Fibroblast of the aortic adventitia (primary cell): Measurements from ENCODE around the gene DENND6B. TPM values are rescaled to one million over a fixed set of nuclear protein-coding genes. Genes with fewer than 3 reads are reported as not detected.
A peak's percentile ranks its signal among the peaks of the same experiment; 100 is the strongest.

Source experiments
- DNase-seq: peaks from one replicate; pipeline ENCODE4 v3.0.0-alpha.2; 2010; ENCODE audit warnings: low read depth
- H3K4me3 ChIP-seq: 2 replicates; pipeline ENCODE4 v1.5.1; 2011; ENCODE audit warnings: low read depth, mild to moderate bottlenecking, control low read depth, low read length, moderate library complexity
- total RNA-seq: library from RNA; depleted of rRNA; stranded (reverse); fragments of >200 nt; gene quantifications from 2 replicates; pipeline ENCODE4 v1.2.3, GENCODE V29; 2012; ENCODE audit warnings: low replicate concordance
- TF ChIP-seq, protein P1 (sequence below): IDR thresholded peaks from 2 replicates; pipeline ENCODE4 v1.5.1; 2011; ENCODE audit warnings: mild to moderate bottlenecking, low read length, control low read depth, inconsistent platforms; ENCODE audit not compliant: insufficient read depth

The DENND6B gene
- total RNA-seq, 1 donor: 4.3 TPM

DNA sequence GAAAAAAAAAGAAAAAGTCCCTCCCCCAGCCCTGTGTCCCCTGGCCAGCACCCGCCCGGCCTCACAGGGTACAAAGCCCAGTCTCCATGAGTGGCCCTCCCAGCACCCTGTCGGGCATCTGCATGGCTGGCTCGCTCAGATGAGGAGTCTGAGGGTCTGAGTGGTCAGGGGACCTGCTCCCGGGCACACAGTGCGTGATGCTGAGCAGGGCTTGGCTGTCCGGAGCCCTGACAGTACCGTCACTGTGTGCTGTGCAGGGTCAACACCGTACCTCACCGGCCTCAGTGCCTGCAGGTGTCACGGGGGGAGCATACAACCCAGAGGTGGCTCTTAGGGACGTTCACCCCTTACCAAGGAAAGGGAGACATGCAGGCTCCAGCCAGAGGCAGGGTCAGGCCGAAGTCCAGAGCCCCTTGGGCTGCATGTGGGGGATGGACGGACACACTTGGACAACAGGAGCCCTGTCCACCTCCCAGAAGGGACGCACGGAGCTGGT, 15.8 kb downstream of the DENND6B start:
- no peak overlapping the region for H3K4me3 ChIP-seq
- no peak for DNase-seq
- TF ChIP-seq, protein P1, sequence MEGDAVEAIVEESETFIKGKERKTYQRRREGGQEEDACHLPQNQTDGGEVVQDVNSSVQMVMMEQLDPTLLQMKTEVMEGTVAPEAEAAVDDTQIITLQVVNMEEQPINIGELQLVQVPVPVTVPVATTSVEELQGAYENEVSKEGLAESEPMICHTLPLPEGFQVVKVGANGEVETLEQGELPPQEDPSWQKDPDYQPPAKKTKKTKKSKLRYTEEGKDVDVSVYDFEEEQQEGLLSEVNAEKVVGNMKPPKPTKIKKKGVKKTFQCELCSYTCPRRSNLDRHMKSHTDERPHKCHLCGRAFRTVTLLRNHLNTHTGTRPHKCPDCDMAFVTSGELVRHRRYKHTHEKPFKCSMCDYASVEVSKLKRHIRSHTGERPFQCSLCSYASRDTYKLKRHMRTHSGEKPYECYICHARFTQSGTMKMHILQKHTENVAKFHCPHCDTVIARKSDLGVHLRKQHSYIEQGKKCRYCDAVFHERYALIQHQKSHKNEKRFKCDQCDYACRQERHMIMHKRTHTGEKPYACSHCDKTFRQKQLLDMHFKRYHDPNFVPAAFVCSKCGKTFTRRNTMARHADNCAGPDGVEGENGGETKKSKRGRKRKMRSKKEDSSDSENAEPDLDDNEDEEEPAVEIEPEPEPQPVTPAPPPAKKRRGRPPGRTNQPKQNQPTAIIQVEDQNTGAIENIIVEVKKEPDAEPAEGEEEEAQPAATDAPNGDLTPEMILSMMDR: no peak

DNA sequence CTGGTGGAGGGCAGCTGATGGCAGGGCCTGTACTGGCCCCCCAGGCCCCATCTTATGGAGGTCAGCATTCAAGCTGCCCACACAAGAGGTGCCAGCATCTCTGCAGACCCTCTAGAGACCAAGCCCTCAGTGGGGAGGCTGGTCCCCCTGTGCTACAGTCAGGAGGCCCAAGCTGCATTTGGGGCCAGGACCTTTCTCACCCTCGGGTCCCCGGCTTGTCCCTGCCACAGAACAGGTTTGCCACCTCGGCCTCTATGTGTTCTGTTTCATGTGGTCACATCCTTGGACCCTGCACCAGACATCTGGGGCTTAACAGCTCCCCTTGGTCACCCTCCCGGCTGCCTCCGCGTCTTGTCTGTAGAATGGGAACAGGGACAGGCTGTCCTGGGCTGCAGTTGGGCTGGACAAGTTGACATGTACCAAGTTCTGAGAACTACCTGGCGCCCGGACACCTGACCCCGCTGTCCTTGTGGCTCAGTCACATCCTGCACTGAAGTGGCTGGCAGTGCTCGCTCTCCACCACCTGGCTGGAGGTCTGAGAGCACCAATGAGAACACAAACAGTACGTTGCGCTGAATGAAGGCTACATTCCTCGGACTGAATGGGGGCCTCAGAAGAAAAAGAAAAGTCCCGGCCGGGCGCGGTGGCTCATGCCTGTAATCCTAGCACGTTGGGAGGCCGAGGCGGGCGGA, 16.6 kb downstream of the DENND6B start:
- H3K4me3 ChIP-seq: no peak overlapping the region
- TF ChIP-seq, protein P1: no peak
- DNase-seq: no peak

DNA sequence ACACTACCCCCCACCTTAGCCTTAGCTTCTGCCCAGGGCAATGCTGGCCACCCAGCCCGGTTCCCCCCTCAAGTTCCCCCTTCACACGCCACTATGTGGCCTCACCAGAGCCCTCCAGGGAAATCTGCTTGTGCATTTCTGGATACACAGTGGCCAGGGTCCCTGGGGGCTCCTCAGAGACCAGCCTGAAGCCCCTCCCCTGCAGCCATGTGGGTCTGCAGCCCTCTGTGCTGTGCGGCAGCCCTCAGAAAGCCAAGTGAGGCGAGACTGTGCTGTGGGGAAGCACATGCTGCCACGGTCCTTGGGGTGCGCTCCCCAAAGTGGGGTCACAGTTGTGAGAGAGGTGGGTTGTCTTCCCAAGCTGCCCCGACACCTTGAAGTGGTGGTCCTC, 17.2 kb downstream of the DENND6B start:
- TF ChIP-seq, protein P1: no peak
- no peak for DNase-seq
- no peak overlapping the region for H3K4me3 ChIP-seq

DNA sequence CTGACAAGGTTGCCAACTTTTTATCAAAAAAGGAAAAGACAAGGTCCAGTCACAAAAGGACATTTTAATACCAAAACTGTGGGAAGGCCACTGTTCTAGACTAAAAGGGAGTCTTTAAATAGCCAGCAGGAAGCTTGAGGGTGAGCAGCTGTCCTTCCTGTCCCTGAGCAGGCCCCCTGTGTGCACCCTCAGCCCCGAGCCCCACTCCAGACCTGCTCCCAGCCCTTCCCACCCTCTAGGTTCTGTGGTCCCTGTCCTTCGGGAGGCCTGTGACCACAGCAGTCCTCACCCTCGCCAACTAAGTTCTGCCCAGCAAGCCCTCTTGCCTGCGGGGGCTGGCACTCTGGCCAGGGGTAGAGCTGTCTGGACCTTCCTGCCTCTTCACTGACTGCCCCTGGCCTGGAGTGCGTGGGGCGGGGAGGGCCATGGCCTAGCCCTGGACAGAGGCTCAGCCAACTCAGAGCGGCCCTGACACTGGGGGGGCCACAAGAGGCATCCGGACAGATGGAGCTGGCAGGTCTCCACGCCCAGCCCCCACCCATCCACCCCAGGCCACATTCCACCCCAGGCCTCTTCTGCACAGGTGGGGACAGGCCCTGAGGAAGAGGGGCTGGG, 17.7 kb downstream of the DENND6B start:
- no peak overlapping the region for H3K4me3 ChIP-seq
- TF ChIP-seq, protein P1: no peak
- no peak for DNase-seq

DNA sequence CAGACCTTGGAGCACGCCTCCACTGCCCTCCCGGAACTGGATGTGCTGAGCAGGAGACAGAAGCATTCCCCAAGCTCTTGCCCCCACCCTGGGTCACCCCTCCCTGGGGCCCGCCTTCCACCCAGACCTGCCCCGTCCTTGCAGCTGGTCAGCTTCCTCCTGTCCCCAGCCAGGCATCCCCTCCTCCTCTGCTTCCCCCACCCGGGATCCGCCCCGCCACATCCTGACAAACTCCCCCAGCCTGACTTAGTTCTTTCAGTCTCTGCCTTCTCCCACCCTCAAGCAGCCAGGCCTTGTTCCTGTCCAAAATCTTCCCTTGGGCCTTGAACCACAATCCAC, 18.2 kb downstream of the DENND6B start:
- no peak overlapping the region for H3K4me3 ChIP-seq
- TF ChIP-seq, protein P1: no peak
- DNase-seq: peak; percentile 48

DNA sequence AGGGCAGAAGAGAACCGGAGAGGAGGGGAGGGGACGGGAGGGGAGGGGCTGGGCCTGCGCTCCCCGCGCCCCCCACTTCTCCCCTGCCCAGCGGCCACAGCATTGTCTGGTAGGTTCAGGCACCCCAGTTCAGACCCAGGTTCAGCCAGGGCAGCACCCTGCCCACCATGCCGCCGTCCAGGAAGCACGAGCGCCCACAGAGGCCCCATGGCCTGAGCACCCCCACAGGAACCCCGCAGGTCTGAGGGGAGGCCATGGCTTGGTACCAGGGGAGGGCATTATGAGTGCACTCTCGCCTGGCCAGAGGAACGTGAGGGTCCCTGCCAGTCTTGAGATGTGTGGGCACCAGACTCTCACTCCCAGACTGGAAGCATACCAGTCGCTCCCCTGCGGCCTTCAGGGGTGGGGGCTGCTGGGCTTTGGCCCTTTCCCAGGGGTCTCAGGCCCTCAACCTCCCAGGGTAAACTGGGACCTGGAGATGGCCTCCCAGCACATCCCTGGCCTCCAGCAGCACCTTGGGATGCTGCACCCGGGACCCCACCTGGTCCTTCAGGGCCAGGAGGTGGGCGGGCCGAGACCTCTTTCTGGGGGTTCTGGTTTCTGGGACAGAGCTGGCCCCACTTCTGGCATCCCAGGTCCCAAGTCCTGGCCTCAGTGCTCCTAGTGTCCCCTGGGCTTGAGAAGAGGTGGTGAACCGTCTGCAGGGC, 18.8 kb downstream of the DENND6B start:
- no peak overlapping the region for H3K4me3 ChIP-seq
- DNase-seq: no peak
- TF ChIP-seq, protein P1: no peak
